Naive thymus-derived CD4-positive, alpha-beta T cell (primary cell): Measurements from ENCODE around the gene LDB2. TPM values are rescaled to one million over a fixed set of nuclear protein-coding genes. Genes with fewer than 3 reads are reported as not detected.

ENCODE experiments used
- ATAC-seq: fragments of 150-1000 bp; cut with Tn5 transposase; 2 replicates; pipeline ENCODE4 v1.10.0; 2021; ENCODE audit warnings: mild to moderate bottlenecking, moderate library complexity
- CTCF ChIA-PET: fragments of 350-600 bp; sonication (Branson Sonifier 250); formaldehyde crosslinking; loops from one replicate; lab custom pipeline; 2021; ENCODE audit warnings: antibody characterized with exemption; lab: Charles Lee
- POLR2A ChIA-PET: fragments of 350-600 bp; sonication (Branson Sonifier 250); formaldehyde crosslinking; loops from one replicate; lab custom pipeline; 2021; ENCODE audit warnings: antibody characterized with exemption, inconsistent platforms; lab: Charles Lee
- DNase-seq, 9 donors: peaks; one replicate each; pipeline versions ENCODE4 v3.0.0 to v3.0.0-alpha.2; 2020 to 2022; ENCODE audit warnings: mixed read lengths in 1 of 9
- H3K27ac ChIP-seq: one replicate; pipeline ENCODE4 v1.7.0; 2013; ENCODE audit warnings: mild to moderate bottlenecking, low read depth, low read length, moderate library complexity
- H3K27me3 ChIP-seq, 2 donors: one replicate each; pipeline ENCODE4 v1.7.0; 2013; ENCODE audit warnings: low read length in 2 of 2, mild to moderate bottlenecking in 2 of 2, moderate library complexity in 2 of 2; ENCODE audit not compliant: control insufficient read depth in 2 of 2, insufficient read depth in 2 of 2
- H3K36me3 ChIP-seq, 3 experiments: 1 replicate in 2 of 3; 2 replicates in 1 of 3; pipeline ENCODE4 v1.7.0; 2013; ENCODE audit warnings: low read length in 3 of 3, mild to moderate bottlenecking in 3 of 3, moderate library complexity in 1 of 3; ENCODE audit not compliant: insufficient read depth in 3 of 3, control insufficient read depth in 2 of 3
- H3K4me1 ChIP-seq, 2 donors: one replicate each; pipeline ENCODE4 v1.7.0; 2013; ENCODE audit warnings: low read length in 2 of 2, mild to moderate bottlenecking in 2 of 2, moderate library complexity in 1 of 2; ENCODE audit not compliant: control insufficient read depth in 2 of 2, insufficient read depth in 2 of 2
- H3K4me3 ChIP-seq: 2 replicates; pipeline ENCODE4 v1.7.0; 2013; ENCODE audit warnings: mild to moderate bottlenecking, low read length
- H3K9me3 ChIP-seq, 3 experiments: 1 replicate in 2 of 3; 2 replicates in 1 of 3; pipeline ENCODE4 v1.7.0; 2013; ENCODE audit warnings: low read length in 3 of 3; ENCODE audit not compliant: control insufficient read depth in 2 of 3
- H3K27ac Mint-ChIP-seq, 9 donors: one replicate each; pipeline ENCODE4 v1.8.0; 2020 to 2022; ENCODE audit warnings: mixed read lengths in 9 of 9, mild to moderate bottlenecking in 8 of 9, moderate library complexity in 5 of 9, inconsistent platforms in 2 of 9
- H3K27me3 Mint-ChIP-seq, 5 donors: one replicate each; pipeline ENCODE4 v1.8.0; 2021 to 2022; ENCODE audit warnings: mixed read lengths in 5 of 5, mild to moderate bottlenecking in 1 of 5
- H3K36me3 Mint-ChIP-seq, 5 donors: one replicate each; pipeline ENCODE4 v1.8.0; 2020 to 2022; ENCODE audit warnings: mixed read lengths in 5 of 5, mild to moderate bottlenecking in 3 of 5, inconsistent platforms in 1 of 5
- H3K4me1 Mint-ChIP-seq, 7 donors: one replicate each; pipeline ENCODE4 v1.8.0; 2020 to 2022; ENCODE audit warnings: mixed read lengths in 7 of 7, mild to moderate bottlenecking in 3 of 7, inconsistent platforms in 1 of 7
- H3K4me3 Mint-ChIP-seq, 10 donors: one replicate each; pipeline ENCODE4 v1.8.0; 2020 to 2022; ENCODE audit warnings: mild to moderate bottlenecking in 10 of 10, mixed read lengths in 10 of 10, moderate library complexity in 6 of 10, inconsistent platforms in 2 of 10
- H3K9me3 Mint-ChIP-seq, 11 donors: one replicate each; pipeline ENCODE4 v1.8.0; 2020 to 2022; ENCODE audit warnings: mixed read lengths in 11 of 11, mild to moderate bottlenecking in 4 of 11, inconsistent platforms in 1 of 11, moderate library complexity in 1 of 11
- intact Hi-C, 2 donors: fragments of 100-400 bp; cut with micrococcal nuclease; formaldehyde crosslinking; loops; one replicate each; pipeline ENCODE4 v1.15.1; 2023
- polyA plus RNA-seq, 2 donors: library from polyadenylated mRNA; unstranded; fragments of 300-500 nt; fragmentation: Illumina TruSeq; gene quantifications; one replicate each; pipeline ENCODE4 v1.2.3, GENCODE V29; 2021
- total RNA-seq, 6 experiments: library from RNA in 5 of 6; stranded (reverse) in 5 of 6; gene quantifications; 1 replicate in 5 of 6; 2 replicates in 1 of 6; pipeline ENCODE4 v1.2.3 and lab custom pipeline; 2021 to 2026

Gene LDB2
- total and polyA plus RNA-seq, 7 experiments from 2014 or later, result 0.29 to 1.5 TPM; not detected in 5

DNA sequence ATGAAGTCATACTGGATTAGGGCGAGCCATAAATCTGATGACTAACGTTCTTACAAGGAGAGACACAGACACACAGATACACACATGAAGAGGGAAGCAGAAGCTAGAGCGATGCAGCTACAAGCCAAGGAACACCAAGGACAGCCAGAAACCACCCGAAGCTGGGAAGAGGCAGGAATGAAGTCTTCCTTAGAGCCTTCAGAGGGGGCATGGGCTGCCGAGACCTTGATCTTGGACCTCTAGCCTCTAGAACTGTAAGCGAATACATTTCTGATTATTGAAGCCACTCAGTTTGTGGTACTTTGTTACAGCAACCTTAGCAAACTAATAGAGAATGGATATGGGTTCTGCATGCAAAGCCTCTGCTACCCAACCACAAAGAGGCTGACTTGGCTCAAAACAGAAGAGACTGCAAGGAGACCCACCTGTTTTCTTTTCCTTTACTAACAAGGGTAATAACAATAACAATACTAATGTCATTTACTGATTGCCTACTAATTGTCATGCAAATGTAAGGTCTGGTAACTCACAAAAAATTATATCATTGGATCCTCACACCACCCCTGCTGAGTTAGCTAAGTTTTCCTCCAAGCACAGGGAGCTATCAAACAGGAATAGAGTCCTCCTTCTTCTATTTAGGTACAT is 10.1 kb upstream of the LDB2 start:
- Histone ChIP-seq H3K4me1 (no peaks in the 10 kb centered on the region), H3K27me3 (no peaks in the 10 kb centered on the region), H3K27ac (no peak overlapping the region), H3K4me3 (no peak overlapping the region), H3K9me3 (no peaks in the 10 kb centered on the region), H3K36me3 (no peaks in the 10 kb centered on the region)
- H3K27me3 Mint-ChIP-seq, result peaks cover 0 to 8% (median 2%) of the 10 kb centered on the region in 5 donors
- no peak for ATAC-seq
- ChIA-PET POLR2A (no interaction called here), CTCF (no interaction called here)
- H3K4me3 Mint-ChIP-seq, result no peak overlapping the region
- H3K4me1 Mint-ChIP-seq, result no peaks in the 10 kb centered on the region
- H3K36me3 Mint-ChIP-seq, result no peaks in the 10 kb centered on the region
- no peak overlapping the region for H3K27ac Mint-ChIP-seq
- no peak for DNase-seq
- H3K9me3 Mint-ChIP-seq, result peaks cover 0 to 5% (median 0%) of the 10 kb centered on the region in 11 donors
- intact Hi-C loops, result no loop called here

GRCh38 chr4:16900325-16900724 is 1.9 kb upstream of the LDB2 start:
- Histone ChIP-seq H3K9me3 (no peaks in the 10 kb centered on the region), H3K4me3 (no peak overlapping the region), H3K27me3 (no peaks in the 10 kb centered on the region), H3K27ac (no peak overlapping the region), H3K36me3 (no peaks in the 10 kb centered on the region), H3K4me1 (no peaks in the 10 kb centered on the region)
- DNase-seq (no peak), ATAC-seq (no peak)
- Mint-ChIP-seq H3K36me3 (no peaks in the 10 kb centered on the region), H3K4me1 (peaks cover 0 to 30% (median 9%) of the 10 kb centered on the region in 7 donors), H3K9me3 (peaks cover 0 to 2% (median 0%) of the 10 kb centered on the region in 11 donors), H3K4me3 (no peak overlapping the region), H3K27ac (no peak overlapping the region), H3K27me3 (peaks cover 12 to 28% (median 20%) of the 10 kb centered on the region in 5 donors)
- CTCF ChIA-PET, result no interaction called here
- POLR2A ChIA-PET, result no interaction called here
- intact Hi-C loops, result no loop called here

GRCh38 chr4:16896881-16897750 is 1.3 kb downstream of the LDB2 start:
- Histone ChIP-seq H3K27me3 (no peaks in the 10 kb centered on the region), H3K27ac (no peak overlapping the region), H3K36me3 (no peaks in the 10 kb centered on the region), H3K4me3 (no peak overlapping the region), H3K9me3 (no peaks in the 10 kb centered on the region), H3K4me1 (peaks cover 12 to 15% of the 10 kb centered on the region in 2 donors)
- Mint-ChIP-seq H3K9me3 (no peaks in the 10 kb centered on the region), H3K27me3 (peaks cover 12 to 29% (median 18%) of the 10 kb centered on the region in 5 donors), H3K27ac (no peak overlapping the region), H3K4me3 (peak overlapping the region in 2 of 10 donors; percentile 18 to 42), H3K4me1 (peaks cover 10 to 56% (median 32%) of the 10 kb centered on the region in 7 donors), H3K36me3 (no peaks in the 10 kb centered on the region)
- POLR2A ChIA-PET, result no interaction called here
- intact Hi-C loops, result loop anchor here in 1 of 2 donors (10.0 kb wide), 1 partner anchor 438 kb away; no protein-coding TSS in a partner anchor
- ATAC-seq (no peak), DNase-seq (no peak)
- CTCF ChIA-PET, result no interaction called here

GRCh38 chr4:16894406-16894805 is 4.0 kb downstream of the LDB2 start:
- Mint-ChIP-seq H3K27ac (peak overlapping the region in 2 of 9 donors; percentile 7 to 86), H3K9me3 (no peaks in the 10 kb centered on the region), H3K27me3 (peaks cover 12 to 29% (median 18%) of the 10 kb centered on the region in 5 donors), H3K4me3 (peak overlapping the region in 2 of 10 donors; percentile 65 to 74), H3K36me3 (no peaks in the 10 kb centered on the region), H3K4me1 (peaks cover 16 to 78% (median 56%) of the 10 kb centered on the region in 7 donors)
- Histone ChIP-seq H3K27ac (no peak overlapping the region), H3K9me3 (no peaks in the 10 kb centered on the region), H3K4me1 (peaks cover 23 to 32% of the 10 kb centered on the region in 2 donors), H3K36me3 (no peaks in the 10 kb centered on the region), H3K27me3 (no peaks in the 10 kb centered on the region), H3K4me3 (no peak overlapping the region)
- ChIA-PET CTCF (no interaction called here), POLR2A (no interaction called here)
- intact Hi-C loops, result loop anchor here in 1 of 2 donors (10.0 kb wide), 1 partner anchor 440 kb away; no protein-coding TSS in a partner anchor
- DNase-seq (no peak), ATAC-seq (no peak)

GRCh38 chr4:16893141-16893651 is 5.2 kb downstream of the LDB2 start:
- Histone ChIP-seq H3K36me3 (no peaks in the 10 kb centered on the region), H3K4me1 (peaks cover 27 to 32% of the 10 kb centered on the region in 2 donors), H3K9me3 (no peaks in the 10 kb centered on the region), H3K27me3 (no peaks in the 10 kb centered on the region), H3K4me3 (no peak overlapping the region), H3K27ac (peak overlapping the region; percentile 56)
- CTCF ChIA-PET, result interaction anchor here (0.6 kb wide), 1 partner anchor 554 kb away, joined by 6 read pairs; no protein-coding TSS in a partner anchor
- Mint-ChIP-seq H3K27me3 (peaks cover 12 to 22% (median 16%) of the 10 kb centered on the region in 5 donors), H3K36me3 (no peaks in the 10 kb centered on the region), H3K4me1 (peaks cover 14 to 75% (median 59%) of the 10 kb centered on the region in 7 donors), H3K4me3 (peak overlapping the region; percentile 25 to 78 (median 64)), H3K9me3 (no peaks in the 10 kb centered on the region), H3K27ac (peak overlapping the region; percentile 48 to 86 (median 74))
- peak in 1 of 9 donors; percentile 7 for DNase-seq
- no peak for ATAC-seq
- POLR2A ChIA-PET, result interaction anchor here (0.6 kb wide), 2 partner anchors 16 to 785 kb away, joined by 3 to 4 read pairs; no protein-coding TSS in a partner anchor
- intact Hi-C loops, result loop anchor here in 1 of 2 donors (10.0 kb wide), 1 partner anchor 442 kb away; no protein-coding TSS in a partner anchor

- H3K27me3 Mint-ChIP-seq, result peaks cover 0 to 5% (median 0%) of the 10 kb centered on the region in 5 donors
- Histone ChIP-seq H3K36me3 (no peaks in the 10 kb centered on the region), H3K9me3 (no peaks in the 10 kb centered on the region), H3K4me1 (peaks cover 28 to 32% of the 10 kb centered on the region in 2 donors), H3K27me3 (no peaks in the 10 kb centered on the region), H3K4me3 (no peak overlapping the region), H3K27ac (no peak overlapping the region)
- no peak for ATAC-seq
- H3K4me1 Mint-ChIP-seq, result peaks cover 12 to 60% (median 56%) of the 10 kb centered on the region in 7 donors
- DNase-seq, result peak in 4 of 9 donors; percentile 17 to 26 (median 21)
- ChIA-PET CTCF (no interaction called here), POLR2A (no interaction called here)
- no peaks in the 10 kb centered on the region for H3K36me3 Mint-ChIP-seq
- H3K27ac Mint-ChIP-seq, result peak overlapping the region in 7 of 9 donors; percentile 12 to 69 (median 23)
- peak overlapping the region; percentile 25 to 71 (median 58) for H3K4me3 Mint-ChIP-seq
- intact Hi-C loops, result loop anchor here in 1 of 2 donors (10.0 kb wide), 1 partner anchor 444 kb away; no protein-coding TSS in a partner anchor
- no peaks in the 10 kb centered on the region for H3K9me3 Mint-ChIP-seq
Observed at GRCh38 chr4:16890651-16891050, 7.8 kb downstream of the LDB2 start.
